Breast epithelium (tissue), 4 donors: Measurements from ENCODE around the gene SLC22A17. TPM values are rescaled to one million over a fixed set of nuclear protein-coding genes. Genes with fewer than 3 reads are reported as not detected.
"Not testable (repeated sequence)": the region's sequence is repeated elsewhere in the genome, so short reads cannot be mapped to it uniquely, and the experiment has no call there.

Experiments used
- DNase-seq, 2 donors: peaks; one replicate each; pipeline ENCODE4 v3.0.0-alpha.2; 2019; ENCODE audit warnings: low spot score in 2 of 2
- H3K27ac ChIP-seq, 2 donors: fragments of 200-600 bp; sonication (generic) in 1 of 2; one replicate each; pipeline ENCODE4 v1.5.1; 2016 to 2019; ENCODE audit warnings: mild to moderate bottlenecking in 1 of 2
- H3K27me3 ChIP-seq, 2 donors: fragments of 200-600 bp; sonication (generic) in 1 of 2; one replicate each; pipeline versions ENCODE4 v1.5.1 to v1.6.0; 2017 to 2019; ENCODE audit warnings: control low read depth in 1 of 2, mild to moderate bottlenecking in 1 of 2
- H3K36me3 ChIP-seq: fragments of 200-600 bp; one replicate; pipeline ENCODE4 v1.5.1; 2019
- H3K4me1 ChIP-seq, 2 donors: fragments of 200-600 bp; sonication (generic); one replicate each; pipeline ENCODE4 v1.5.1; 2016 to 2019; ENCODE audit warnings: control low read depth in 1 of 2
- H3K4me3 ChIP-seq, 3 donors: fragments of 200-600 bp; sonication (generic); 1 replicate in 2 of 3; 2 replicates in 1 of 3; pipeline ENCODE4 v1.5.1; 2016 to 2019; ENCODE audit warnings: mild to moderate bottlenecking in 3 of 3, moderate library complexity in 2 of 3
- H3K9me3 ChIP-seq, 2 donors: fragments of 200-600 bp; sonication (generic) in 1 of 2; one replicate each; pipeline ENCODE4 v1.5.1; 2016 to 2019; ENCODE audit warnings: control low read depth in 1 of 2
- CTCF ChIP-seq, 3 donors: fragments of 450-650 bp; IDR thresholded peaks; one replicate each; pipeline ENCODE4 v1.5.1; 2016 to 2017; ENCODE audit warnings: antibody characterized with exemption in 3 of 3, mild to moderate bottlenecking in 3 of 3, moderate library complexity in 3 of 3
- POLR2A ChIP-seq: fragments of 450-650 bp; IDR thresholded peaks from one replicate; pipeline ENCODE4 v1.6.1; 2016; ENCODE audit warnings: antibody characterized with exemption, mild to moderate bottlenecking, moderate library complexity
- POLR2AphosphoS5 ChIP-seq, 3 donors: sonication (generic); formaldehyde crosslinking; IDR thresholded peaks; one replicate each; pipeline ENCODE4 v1.6.1; 2017; ENCODE audit warnings: antibody characterized with exemption in 3 of 3
- intact Hi-C: fragments of 100-400 bp; cut with DNase I; formaldehyde crosslinking; loops from one replicate; pipeline ENCODE4 v1.15.1; 2023; ENCODE audit warnings: low total_unique reads
- total RNA-seq, 3 donors: library from RNA; depleted of rRNA; stranded (reverse); fragments of >200 nt; gene quantifications; one replicate each; pipeline ENCODE4 v1.1.0, GENCODE V29; 2016

Gene SLC22A17
- total RNA-seq, 3 donors from 2014 or later = 6.4 to 53.7 (median 52.1) TPM

GRCh38 chr14:23396781-23397407 is 44.2 kb upstream of the SLC22A17 start:
- intact Hi-C loops = no loop called here
- Histone ChIP-seq H3K36me3 (no peaks in the 10 kb centered on the region), H3K4me1 (no peaks in the 10 kb centered on the region), H3K9me3 (no peaks in the 10 kb centered on the region), H3K27me3 (peaks cover 0 to 2% of the 10 kb centered on the region in 2 donors), H3K27ac (no peak overlapping the region), H3K4me3 (no peak overlapping the region)
- TF ChIP-seq CTCF (IDR thresholded peaks at IDR 0.05) (no peak), POLR2AphosphoS5 (IDR thresholded peaks at IDR 0.05) (no peak), POLR2A (no peak)
- no peak for DNase-seq

GRCh38 chr14:23396126-23396525 is 43.4 kb upstream of the SLC22A17 start:
- Histone ChIP-seq H3K36me3 (no peaks in the 10 kb centered on the region), H3K27me3 (no peaks in the 10 kb centered on the region), H3K27ac (no peak overlapping the region), H3K4me3 (no peak overlapping the region), H3K4me1 (no peaks in the 10 kb centered on the region), H3K9me3 (no peaks in the 10 kb centered on the region)
- TF ChIP-seq POLR2A (no peak), CTCF (IDR thresholded peaks at IDR 0.05) (no peak), POLR2AphosphoS5 (IDR thresholded peaks at IDR 0.05) (no peak)
- intact Hi-C loops = no loop called here
- no peak for DNase-seq

- no peak for DNase-seq
- Histone ChIP-seq H3K27me3 (no peaks in the 10 kb centered on the region), H3K27ac (no peak overlapping the region), H3K4me1 (no peaks in the 10 kb centered on the region), H3K36me3 (no peaks in the 10 kb centered on the region), H3K4me3 (no peak overlapping the region), H3K9me3 (no peaks in the 10 kb centered on the region)
- TF ChIP-seq POLR2AphosphoS5 (IDR thresholded peaks at IDR 0.05) (no peak), POLR2A (no peak), CTCF (IDR thresholded peaks at IDR 0.05) (no peak)
- intact Hi-C loops = no loop called here
These were observed 39.9 kb upstream of the SLC22A17 start for GRCh38 chr14:23392613-23393012.

DNA sequence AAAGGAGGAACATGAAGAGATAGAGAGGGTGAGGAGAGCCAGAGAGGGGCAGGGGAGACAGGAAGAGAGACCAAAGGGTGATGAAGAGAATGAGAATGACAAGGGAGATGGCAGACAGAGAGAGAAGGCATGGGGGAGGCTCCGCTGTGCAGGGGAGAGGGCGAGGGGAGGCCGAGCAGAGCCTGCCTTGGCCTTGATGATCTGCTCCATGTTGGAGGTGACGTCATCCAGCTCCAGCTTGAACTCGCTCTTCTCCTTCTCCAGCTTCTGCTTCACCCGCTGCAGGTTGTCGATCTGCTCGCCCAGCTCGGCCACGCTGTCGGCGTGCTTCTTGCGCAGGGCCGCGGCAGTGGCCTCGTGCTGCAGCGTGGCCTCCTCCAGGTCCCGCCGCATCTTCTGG is 37.2 kb upstream of the SLC22A17 start:
- H3K27me3 ChIP-seq, intact Hi-C loops, H3K4me3 ChIP-seq, H3K4me1 ChIP-seq, H3K36me3 ChIP-seq, H3K27ac ChIP-seq, H3K9me3 ChIP-seq, DNase-seq: not testable (repeated sequence)

DNA sequence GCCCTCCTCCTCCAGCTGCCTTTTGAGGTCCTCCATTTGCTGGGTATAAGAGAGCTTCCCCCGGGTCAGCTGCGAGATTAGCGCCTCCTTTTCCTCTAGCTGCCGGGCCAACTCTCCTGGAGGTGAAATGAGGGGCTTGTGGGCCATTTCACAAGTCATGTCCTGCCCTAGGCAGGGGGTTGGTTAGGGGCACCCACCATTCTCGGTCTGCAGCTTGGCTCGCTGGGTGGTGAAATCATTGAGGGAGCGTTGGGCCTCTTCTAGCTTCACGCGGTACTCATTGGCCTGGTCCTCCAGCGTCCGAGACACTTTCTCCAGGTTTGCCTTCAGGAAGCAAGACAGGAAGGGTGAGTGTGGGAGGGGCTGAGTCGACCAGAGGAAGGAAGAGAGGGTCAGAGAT is 36.7 kb upstream of the SLC22A17 start:
- H3K27ac ChIP-seq = no peak overlapping the region
- no peak overlapping the region for H3K4me3 ChIP-seq
- H3K27me3 ChIP-seq = no peaks in the 10 kb centered on the region
- TF ChIP-seq POLR2A (no peak), CTCF (IDR thresholded peaks at IDR 0.05) (no peak), POLR2AphosphoS5 (IDR thresholded peaks at IDR 0.05) (no peak)
- no peaks in the 10 kb centered on the region for H3K4me1 ChIP-seq
- intact Hi-C loops = no loop called here
- H3K36me3 ChIP-seq = no peaks in the 10 kb centered on the region
- no peak for DNase-seq
- H3K9me3 ChIP-seq = no peaks in the 10 kb centered on the region

DNA sequence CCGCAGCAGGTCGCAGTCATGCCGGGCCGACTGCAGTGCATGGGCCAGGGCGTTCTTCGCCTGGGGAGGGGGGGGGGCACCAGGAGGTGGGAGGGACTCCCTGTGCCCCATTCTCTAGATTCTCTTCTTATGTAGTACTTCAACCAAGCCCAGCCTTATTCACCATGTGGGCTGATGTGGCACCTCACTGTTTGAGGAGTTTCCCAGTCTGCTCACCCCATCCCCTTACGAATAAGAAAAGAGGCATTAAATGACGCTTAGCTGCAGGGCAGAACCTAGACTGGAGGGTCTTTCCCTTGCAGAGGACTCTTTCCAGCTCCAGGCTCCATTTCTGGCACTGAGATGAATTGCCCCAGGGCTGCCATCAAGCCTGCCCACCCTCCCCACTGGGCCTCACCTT is 36.3 kb upstream of the SLC22A17 start:
- Histone ChIP-seq H3K4me3 (no peak overlapping the region), H3K36me3 (no peaks in the 10 kb centered on the region), H3K4me1 (no peaks in the 10 kb centered on the region), H3K27ac (no peak overlapping the region), H3K27me3 (no peaks in the 10 kb centered on the region), H3K9me3 (no peaks in the 10 kb centered on the region)
- intact Hi-C loops = no loop called here
- TF ChIP-seq POLR2AphosphoS5 (IDR thresholded peaks at IDR 0.05) (no peak), CTCF (IDR thresholded peaks at IDR 0.05) (no peak), POLR2A (no peak)
- no peak for DNase-seq
